Stimulated activated CD8-positive, alpha-beta memory T cell treated with anti-CD3 and anti-CD28 coated beads, Interleukin-7, amount 100 ng/mL, for 48 hours (primary cell): Measurements from ENCODE around the gene BANF2.

Experiments used
- DNase-seq, 2 donors: peaks; one replicate each; pipeline ENCODE4 v3.0.0-alpha.2; 2020; ENCODE audit warnings: low read depth in 1 of 2; ENCODE audit errors: extremely low read depth in 1 of 2

Gene BANF2

GRCh38 chr20:17708675-17709360 lies 9.1 kb downstream of the BANF2 start:
- DNase-seq, result no peak

GRCh38 chr20:17709361-17710293 lies 9.9 kb downstream of the BANF2 start:
- DNase-seq, result no peak

- no peak for DNase-seq
These were observed 10.9 kb downstream of the BANF2 start for GRCh38 chr20:17710379-17711266.

GRCh38 chr20:17711267-17711627 lies 11.5 kb downstream of the BANF2 start:
- no peak for DNase-seq

GRCh38 chr20:17712201-17712600 lies 12.4 kb downstream of the BANF2 start:
- no peak for DNase-seq

GRCh38 chr20:17712708-17713107 lies 12.9 kb downstream of the BANF2 start:
- no peak for DNase-seq

- DNase-seq, result no peak
These were observed 14.8 kb downstream of the BANF2 start for GRCh38 chr20:17714597-17714996.

- no peak for DNase-seq
These were observed 15.3 kb downstream of the BANF2 start for GRCh38 chr20:17715075-17715474.

GRCh38 chr20:17716331-17716730 lies 16.6 kb downstream of the BANF2 start:
- no peak for DNase-seq

- DNase-seq, result no peak
These were observed 21.0 kb downstream of the BANF2 start for GRCh38 chr20:17720755-17721154.

GRCh38 chr20:17721802-17722486 lies 22.2 kb downstream of the BANF2 start:
- no peak for DNase-seq

- DNase-seq, result no peak
These were observed 22.9 kb downstream of the BANF2 start for GRCh38 chr20:17722493-17723300.

- DNase-seq, result no peak
These were observed 23.5 kb downstream of the BANF2 start for GRCh38 chr20:17723301-17723691.

GRCh38 chr20:17725094-17725835 lies 25.5 kb downstream of the BANF2 start:
- DNase-seq, result no peak

- DNase-seq, result no peak
These were observed 27.1 kb downstream of the BANF2 start for GRCh38 chr20:17726902-17727301.

GRCh38 chr20:17727351-17727750 lies 27.6 kb downstream of the BANF2 start:
- DNase-seq, result no peak

GRCh38 chr20:17728074-17728473 lies 28.3 kb downstream of the BANF2 start:
- DNase-seq, result no peak

- DNase-seq, result no peak
These were observed 30.3 kb downstream of the BANF2 start for GRCh38 chr20:17730071-17730470.

- no peak for DNase-seq
These were observed 31.5 kb downstream of the BANF2 start for GRCh38 chr20:17731233-17731632.
